Peyer's patch (tissue), 4 donors: ENCODE results near the gene BASP1. TPM values are rescaled to one million over a fixed set of nuclear protein-coding genes. Genes with fewer than 3 reads are reported as not detected.

ENCODE experiments used
- DNase-seq, 3 donors: peaks; one replicate each; pipeline ENCODE4 v3.0.0-alpha.2; 2017 to 2019
- H3K27ac ChIP-seq, 4 donors: fragments of 200-600 bp; sonication (generic); one replicate each; pipeline ENCODE4 v1.5.1; 2016 to 2019
- H3K27me3 ChIP-seq, 2 donors: fragments of 200-600 bp; sonication (generic); one replicate each; pipeline ENCODE4 v1.5.1; 2019
- H3K36me3 ChIP-seq, 3 donors: fragments of 200-600 bp; sonication (generic); one replicate each; pipeline ENCODE4 v1.5.1; 2016 to 2019
- H3K4me1 ChIP-seq, 4 donors: fragments of 200-600 bp; sonication (generic); one replicate each; pipeline ENCODE4 v1.5.1; 2016 to 2019
- H3K4me3 ChIP-seq, 4 donors: fragments of 200-600 bp; sonication (generic); 1 replicate in 3 of 4; 2 replicates in 1 of 4; pipeline ENCODE4 v1.5.1; 2016 to 2019; ENCODE audit warnings: mild to moderate bottlenecking in 1 of 4
- H3K9me3 ChIP-seq, 4 donors: fragments of 200-600 bp; sonication (generic); one replicate each; pipeline ENCODE4 v1.5.1; 2016 to 2019; ENCODE audit warnings: mild to moderate bottlenecking in 1 of 4
- POLR2A ChIP-seq, 2 donors: fragments of 450-650 bp; IDR thresholded peaks; one replicate each; pipeline ENCODE4 v1.5.1; 2017; ENCODE audit warnings: antibody characterized with exemption in 2 of 2, mild to moderate bottlenecking in 2 of 2, moderate library complexity in 2 of 2
- total RNA-seq, 4 donors: library from RNA; depleted of rRNA; stranded (reverse); fragments of >200 nt; gene quantifications; one replicate each; pipeline ENCODE4 v1.1.0, GENCODE V29; 2016
- TF ChIP-seq, protein P1 (sequence below), 6 experiments: fragments of 450-650 bp in 4 of 6; fragments of 200-600 bp in 2 of 6; sonication (generic) in 1 of 6; IDR thresholded peaks; one replicate each; pipeline ENCODE4 v1.5.1; 2017 to 2019; ENCODE audit warnings: antibody characterized with exemption in 6 of 6, mild to moderate bottlenecking in 3 of 6, moderate library complexity in 1 of 6

Gene BASP1
- total RNA-seq, 4 donors from 2014 or later: 6.7 to 39.6 (median 8.0) TPM; not detected in 1

DNA sequence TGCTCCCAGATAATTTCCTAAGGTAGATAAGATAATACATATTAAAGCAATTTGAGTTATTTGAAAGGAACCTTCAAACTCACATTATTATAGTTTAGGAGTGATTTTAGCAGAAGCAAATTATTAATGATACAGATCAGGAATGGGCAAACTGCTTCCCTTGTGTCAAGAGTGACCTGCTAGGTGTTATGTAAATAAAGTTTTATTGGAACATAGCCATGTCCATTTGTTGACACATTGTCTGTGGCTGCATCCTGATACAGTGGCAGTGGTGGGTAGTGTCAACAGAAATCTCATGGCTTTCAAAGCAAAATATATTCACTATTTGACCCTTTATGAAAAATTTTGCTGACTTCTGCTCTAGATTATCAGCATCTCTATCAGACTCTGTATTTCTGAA lies 11.4 kb upstream of the BASP1 start:
- H3K36me3 ChIP-seq: no peaks in the 10 kb centered on the region
- H3K27ac ChIP-seq: no peak overlapping the region
- TF ChIP-seq, protein P1, sequence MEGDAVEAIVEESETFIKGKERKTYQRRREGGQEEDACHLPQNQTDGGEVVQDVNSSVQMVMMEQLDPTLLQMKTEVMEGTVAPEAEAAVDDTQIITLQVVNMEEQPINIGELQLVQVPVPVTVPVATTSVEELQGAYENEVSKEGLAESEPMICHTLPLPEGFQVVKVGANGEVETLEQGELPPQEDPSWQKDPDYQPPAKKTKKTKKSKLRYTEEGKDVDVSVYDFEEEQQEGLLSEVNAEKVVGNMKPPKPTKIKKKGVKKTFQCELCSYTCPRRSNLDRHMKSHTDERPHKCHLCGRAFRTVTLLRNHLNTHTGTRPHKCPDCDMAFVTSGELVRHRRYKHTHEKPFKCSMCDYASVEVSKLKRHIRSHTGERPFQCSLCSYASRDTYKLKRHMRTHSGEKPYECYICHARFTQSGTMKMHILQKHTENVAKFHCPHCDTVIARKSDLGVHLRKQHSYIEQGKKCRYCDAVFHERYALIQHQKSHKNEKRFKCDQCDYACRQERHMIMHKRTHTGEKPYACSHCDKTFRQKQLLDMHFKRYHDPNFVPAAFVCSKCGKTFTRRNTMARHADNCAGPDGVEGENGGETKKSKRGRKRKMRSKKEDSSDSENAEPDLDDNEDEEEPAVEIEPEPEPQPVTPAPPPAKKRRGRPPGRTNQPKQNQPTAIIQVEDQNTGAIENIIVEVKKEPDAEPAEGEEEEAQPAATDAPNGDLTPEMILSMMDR (IDR thresholded peaks at IDR 0.05): no peak
- no peak for TF ChIP-seq POLR2A (IDR thresholded peaks at IDR 0.05)
- H3K4me3 ChIP-seq: no peak overlapping the region
- no peak for DNase-seq
- H3K27me3 ChIP-seq: no peaks in the 10 kb centered on the region
- H3K9me3 ChIP-seq: no peaks in the 10 kb centered on the region
- H3K4me1 ChIP-seq: no peaks in the 10 kb centered on the region

DNA sequence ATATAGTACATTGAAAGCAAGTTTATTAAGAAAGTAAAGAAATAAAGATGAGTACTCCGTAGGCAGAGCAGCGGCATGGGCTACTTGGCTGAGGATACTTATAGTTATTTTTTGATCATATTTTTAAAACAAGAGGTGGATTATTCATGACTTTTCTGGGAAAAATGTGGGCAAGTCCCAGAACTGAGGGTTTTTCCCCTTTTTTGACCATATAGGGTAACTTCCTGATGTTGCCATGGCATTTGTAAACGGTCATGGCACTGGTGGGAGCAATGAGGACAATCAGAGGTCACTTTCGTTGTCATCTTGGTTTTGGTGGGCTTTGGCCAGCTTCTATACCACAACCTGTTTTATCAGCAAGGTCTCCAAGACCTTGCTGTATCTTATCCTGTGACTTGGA lies 5.2 kb upstream of the BASP1 start:
- H3K9me3 ChIP-seq: no peaks in the 10 kb centered on the region
- H3K27me3 ChIP-seq: peaks cover 0 to 7% of the 10 kb centered on the region in 2 donors
- H3K27ac ChIP-seq: no peak overlapping the region
- no peak for DNase-seq
- no peaks in the 10 kb centered on the region for H3K36me3 ChIP-seq
- TF ChIP-seq, protein P1 (IDR thresholded peaks at IDR 0.05): no peak
- no peak for TF ChIP-seq POLR2A (IDR thresholded peaks at IDR 0.05)
- no peak overlapping the region for H3K4me3 ChIP-seq
- H3K4me1 ChIP-seq: peaks cover 0 to 6% (median 0%) of the 10 kb centered on the region in 4 donors

DNA sequence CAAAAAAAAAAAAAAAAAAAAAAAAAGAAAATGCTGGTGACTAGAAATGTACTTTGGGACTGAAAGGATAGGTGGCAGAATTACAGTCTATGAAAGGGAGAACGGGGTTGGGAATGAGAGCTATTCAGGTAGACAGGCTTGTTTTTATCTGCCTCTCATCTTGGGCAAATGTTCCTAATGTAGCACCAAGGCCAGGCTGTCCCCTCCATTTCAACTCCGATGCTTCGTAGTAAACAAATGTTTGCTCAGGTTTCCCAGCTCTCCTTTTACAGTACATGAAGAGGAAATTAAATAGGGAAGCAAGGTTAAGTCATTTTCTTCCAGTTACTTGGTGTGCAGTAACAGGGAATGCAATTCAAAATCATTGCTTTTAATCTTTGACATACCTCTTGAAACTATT lies 4.4 kb upstream of the BASP1 start:
- Histone ChIP-seq H3K4me3 (no peak overlapping the region), H3K9me3 (no peaks in the 10 kb centered on the region), H3K36me3 (no peaks in the 10 kb centered on the region), H3K4me1 (peaks cover 0 to 6% (median 0%) of the 10 kb centered on the region in 4 donors), H3K27ac (no peak overlapping the region), H3K27me3 (peaks cover 0 to 7% of the 10 kb centered on the region in 2 donors)
- TF ChIP-seq POLR2A (IDR thresholded peaks at IDR 0.05): no peak
- TF ChIP-seq, protein P1 (IDR thresholded peaks at IDR 0.05): no peak
- DNase-seq: no peak

DNA sequence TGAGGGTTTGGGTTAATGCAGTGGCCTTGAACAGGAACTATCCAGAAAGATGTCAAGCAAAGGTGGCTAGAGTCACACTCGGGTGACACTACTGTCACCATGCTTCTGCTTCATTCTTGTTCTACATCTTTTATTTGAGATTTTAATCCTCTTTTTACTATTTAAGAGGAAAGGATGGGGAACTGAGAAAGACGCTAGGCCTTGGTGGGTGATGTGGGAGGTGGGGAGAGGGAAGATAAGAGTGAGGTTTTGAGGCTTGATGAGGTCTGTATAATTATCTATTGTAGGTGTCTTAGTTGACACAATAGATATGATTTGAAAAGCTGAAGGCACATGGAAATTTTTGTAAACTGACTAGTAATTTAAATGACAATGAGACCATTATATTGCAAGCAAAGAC lies 3.5 kb upstream of the BASP1 start:
- Histone ChIP-seq H3K4me1 (peaks cover 0 to 6% (median 0%) of the 10 kb centered on the region in 4 donors), H3K27ac (no peak overlapping the region), H3K27me3 (peaks cover 0 to 9% of the 10 kb centered on the region in 2 donors), H3K4me3 (no peak overlapping the region), H3K36me3 (no peaks in the 10 kb centered on the region), H3K9me3 (no peaks in the 10 kb centered on the region)
- TF ChIP-seq POLR2A (IDR thresholded peaks at IDR 0.05): no peak
- TF ChIP-seq, protein P1 (IDR thresholded peaks at IDR 0.05): no peak
- DNase-seq: no peak

DNA sequence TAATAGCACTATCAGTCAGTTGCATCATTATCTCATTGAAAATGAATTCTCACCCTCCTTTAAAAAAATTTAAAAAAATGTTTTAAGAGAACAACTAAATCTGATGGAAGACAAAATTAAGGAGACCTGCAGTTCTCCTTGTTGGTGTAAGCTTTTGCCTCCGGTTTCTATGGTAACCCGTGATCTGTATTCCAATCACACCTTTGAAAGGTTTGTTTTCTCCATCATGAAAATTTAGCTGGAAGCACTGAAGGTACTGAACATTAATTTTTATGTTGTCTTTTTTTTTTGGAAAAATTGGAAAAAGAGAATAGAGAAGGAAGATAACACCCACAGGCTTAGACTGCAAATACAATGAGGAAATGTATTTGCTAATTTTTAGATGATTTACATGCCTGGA lies 2.5 kb upstream of the BASP1 start:
- no peak for DNase-seq
- Histone ChIP-seq H3K27ac (no peak overlapping the region), H3K27me3 (peaks cover 0 to 12% of the 10 kb centered on the region in 2 donors), H3K36me3 (no peaks in the 10 kb centered on the region), H3K4me3 (no peak overlapping the region), H3K9me3 (no peaks in the 10 kb centered on the region), H3K4me1 (peaks cover 0 to 6% (median 0%) of the 10 kb centered on the region in 4 donors)
- TF ChIP-seq POLR2A (IDR thresholded peaks at IDR 0.05): no peak
- TF ChIP-seq, protein P1 (IDR thresholded peaks at IDR 0.05): no peak

DNA sequence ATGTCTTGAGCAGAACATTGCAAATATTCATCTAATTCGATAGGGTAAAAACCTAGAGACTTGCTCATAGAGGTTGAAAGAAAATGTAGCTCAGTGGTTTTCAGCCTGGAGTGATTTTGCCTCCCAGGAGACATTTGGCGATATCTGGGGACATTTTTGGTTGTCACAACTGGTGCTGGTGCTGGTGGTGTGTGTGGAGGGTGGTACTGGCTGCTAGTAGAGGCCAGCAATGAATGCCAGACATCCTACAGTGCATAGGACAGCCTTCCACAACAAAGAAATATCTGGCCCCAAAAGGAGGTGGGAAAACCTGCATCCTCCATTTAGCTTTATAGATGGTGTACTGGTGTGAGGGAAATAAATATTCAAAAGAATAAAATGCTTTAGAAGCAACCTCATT lies 2.1 kb upstream of the BASP1 start:
- H3K27me3 ChIP-seq: peaks cover 0 to 12% of the 10 kb centered on the region in 2 donors
- DNase-seq: no peak
- H3K9me3 ChIP-seq: no peaks in the 10 kb centered on the region
- no peak overlapping the region for H3K27ac ChIP-seq
- no peaks in the 10 kb centered on the region for H3K36me3 ChIP-seq
- no peak overlapping the region for H3K4me3 ChIP-seq
- TF ChIP-seq, protein P1 (IDR thresholded peaks at IDR 0.05): no peak
- no peak for TF ChIP-seq POLR2A (IDR thresholded peaks at IDR 0.05)
- peaks cover 0 to 6% (median 0%) of the 10 kb centered on the region in 4 donors for H3K4me1 ChIP-seq
